ENCODE measurements around the gene KCNK18.

KCNK18 gene

DNA sequence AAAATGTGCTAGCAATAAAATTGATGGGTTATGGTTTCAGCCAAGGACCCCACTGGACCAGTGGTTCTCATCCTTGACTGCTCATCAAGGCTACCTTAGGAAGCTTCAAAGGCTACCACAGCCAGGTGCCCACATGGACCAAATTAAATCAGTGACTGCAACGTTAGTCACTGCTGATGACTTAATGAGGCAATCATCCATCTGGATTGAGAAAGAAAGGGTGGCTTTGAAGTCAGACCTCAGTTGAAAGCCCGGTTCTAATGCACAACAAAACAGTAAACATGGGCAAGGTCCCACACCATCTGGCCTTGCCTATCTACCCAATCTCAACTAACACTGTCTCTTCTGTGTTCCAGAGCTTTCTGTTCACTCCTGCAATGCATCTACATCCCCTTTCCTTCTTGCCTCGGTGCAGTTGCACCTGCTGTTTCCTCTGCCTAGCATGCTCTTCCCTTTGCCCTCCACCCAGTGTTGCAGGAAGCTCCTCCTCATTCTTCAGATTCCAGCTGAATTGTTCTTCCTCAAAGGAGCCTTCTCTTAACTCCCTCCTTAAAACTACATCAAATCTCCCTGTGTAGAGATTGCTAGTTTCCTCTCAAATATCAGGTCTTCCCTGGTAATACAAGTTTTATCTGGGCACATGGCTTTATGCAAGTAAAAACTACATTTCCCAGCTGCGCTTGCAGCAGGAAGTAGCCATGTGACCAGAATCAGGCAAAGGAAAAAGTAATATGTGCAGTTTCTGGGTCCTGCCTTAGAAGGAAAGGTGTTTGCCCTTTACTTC, 10.3 kb upstream of the KCNK18 start:
- Mint-ChIP-seq H3K4me3 (no peak overlapping the region), H3K36me3 (no peaks in the 10 kb centered on the region), H3K4me1 (ENCODE audit: low read depth) (no peaks in the 10 kb centered on the region), H3K27ac (no peak overlapping the region), H3K27me3 (peaks cover 4% of the 10 kb centered on the region), H3K9me3 (ENCODE audit: low read depth) (no peaks in the 10 kb centered on the region)

DNA sequence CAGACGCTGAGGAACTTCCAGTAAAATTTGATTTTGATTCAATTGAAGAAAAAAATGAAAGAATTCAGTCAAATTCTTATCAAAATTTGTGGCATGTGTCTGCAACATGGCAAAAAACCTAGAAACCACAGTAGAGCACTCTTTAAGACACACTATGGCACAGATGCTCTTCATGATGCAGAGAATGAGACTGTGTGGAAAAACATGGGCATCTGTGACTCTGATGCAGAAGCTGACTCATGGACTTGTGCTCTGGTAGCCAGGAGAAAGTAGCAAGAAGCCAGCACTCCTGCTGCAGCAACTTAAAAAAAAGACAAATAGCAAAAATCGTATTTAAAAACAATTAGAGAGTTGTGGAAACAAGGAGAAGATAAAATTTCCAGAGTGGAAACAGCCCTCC, 8.9 kb upstream of the KCNK18 start:
- H3K4me3 Mint-ChIP-seq, result no peak overlapping the region
- no peak overlapping the region for H3K27ac Mint-ChIP-seq
- H3K27me3 Mint-ChIP-seq, result no peaks in the 10 kb centered on the region
- H3K9me3 Mint-ChIP-seq (ENCODE audit: low read depth), result no peaks in the 10 kb centered on the region
- no peaks in the 10 kb centered on the region for H3K4me1 Mint-ChIP-seq (ENCODE audit: low read depth)
- H3K36me3 Mint-ChIP-seq, result no peaks in the 10 kb centered on the region

GRCh38 chr10:117189557-117189956, 7.7 kb upstream of the KCNK18 start:
- no peaks in the 10 kb centered on the region for H3K36me3 Mint-ChIP-seq
- H3K9me3 Mint-ChIP-seq (ENCODE audit: low read depth), result no peaks in the 10 kb centered on the region
- H3K27me3 Mint-ChIP-seq, result peaks cover 2% of the 10 kb centered on the region
- H3K4me3 Mint-ChIP-seq, result no peak overlapping the region
- H3K4me1 Mint-ChIP-seq (ENCODE audit: low read depth), result no peaks in the 10 kb centered on the region
- no peak overlapping the region for H3K27ac Mint-ChIP-seq

DNA sequence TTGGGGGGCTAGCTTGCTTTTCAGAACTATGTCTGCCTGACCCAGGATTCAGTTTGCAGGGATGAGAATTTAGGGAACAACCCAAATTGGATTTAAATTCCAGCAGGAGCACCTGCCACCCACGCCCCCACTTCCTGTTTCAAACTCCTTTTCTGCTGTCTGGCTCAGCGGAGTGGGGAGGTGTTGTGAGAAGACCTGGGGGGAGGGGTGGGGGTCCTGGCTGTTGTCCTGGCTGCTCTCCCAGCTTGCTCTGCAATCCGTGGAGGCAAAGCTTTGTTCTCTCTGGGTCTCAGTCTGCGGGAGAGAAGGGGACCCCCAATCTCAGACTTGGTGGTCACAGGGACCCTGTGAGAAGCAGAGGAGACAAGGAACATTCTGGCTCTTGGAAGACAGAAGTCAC, 799 bp downstream of the KCNK18 start:
- Mint-ChIP-seq H3K4me1 (ENCODE audit: low read depth) (no peaks in the 10 kb centered on the region), H3K4me3 (no peak overlapping the region), H3K27ac (no peak overlapping the region), H3K9me3 (ENCODE audit: low read depth) (no peaks in the 10 kb centered on the region), H3K27me3 (peaks cover 7% of the 10 kb centered on the region), H3K36me3 (no peaks in the 10 kb centered on the region)

- Mint-ChIP-seq H3K9me3 (ENCODE audit: low read depth) (no peaks in the 10 kb centered on the region), H3K4me3 (no peak overlapping the region), H3K36me3 (no peaks in the 10 kb centered on the region), H3K4me1 (ENCODE audit: low read depth) (no peaks in the 10 kb centered on the region), H3K27me3 (peaks cover 11% of the 10 kb centered on the region), H3K27ac (no peak overlapping the region)
Observed at GRCh38 chr10:117201826-117202225, 4.5 kb downstream of the KCNK18 start.

GRCh38 chr10:117204316-117204715, 7.0 kb downstream of the KCNK18 start:
- no peaks in the 10 kb centered on the region for H3K4me1 Mint-ChIP-seq (ENCODE audit: low read depth)
- no peak overlapping the region for H3K4me3 Mint-ChIP-seq
- H3K36me3 Mint-ChIP-seq, result no peaks in the 10 kb centered on the region
- H3K27ac Mint-ChIP-seq, result no peak overlapping the region
- no peaks in the 10 kb centered on the region for H3K9me3 Mint-ChIP-seq (ENCODE audit: low read depth)
- H3K27me3 Mint-ChIP-seq, result peaks cover 12% of the 10 kb centered on the region

GRCh38 chr10:117212176-117212575, 14.9 kb downstream of the KCNK18 start:
- Mint-ChIP-seq H3K4me1 (ENCODE audit: low read depth) (no peaks in the 10 kb centered on the region), H3K36me3 (no peaks in the 10 kb centered on the region), H3K27me3 (peaks cover 25% of the 10 kb centered on the region), H3K9me3 (ENCODE audit: low read depth) (peaks cover 17% of the 10 kb centered on the region), H3K4me3 (no peak overlapping the region), H3K27ac (no peak overlapping the region)

GRCh38 chr10:117214401-117214800, 17.1 kb downstream of the KCNK18 start:
- H3K27ac Mint-ChIP-seq, result no peak overlapping the region
- H3K4me3 Mint-ChIP-seq, result no peak overlapping the region
- H3K4me1 Mint-ChIP-seq (ENCODE audit: low read depth), result peaks cover 3% of the 10 kb centered on the region
- H3K36me3 Mint-ChIP-seq, result no peaks in the 10 kb centered on the region
- peaks cover 17% of the 10 kb centered on the region for H3K9me3 Mint-ChIP-seq (ENCODE audit: low read depth)
- H3K27me3 Mint-ChIP-seq, result peaks cover 27% of the 10 kb centered on the region

- H3K27ac Mint-ChIP-seq, result no peak overlapping the region
- peaks cover 23% of the 10 kb centered on the region for H3K27me3 Mint-ChIP-seq
- H3K4me1 Mint-ChIP-seq (ENCODE audit: low read depth), result peaks cover 3% of the 10 kb centered on the region
- H3K9me3 Mint-ChIP-seq (ENCODE audit: low read depth), result peaks cover 17% of the 10 kb centered on the region
- peak overlapping the region; percentile 66 for H3K4me3 Mint-ChIP-seq
- H3K36me3 Mint-ChIP-seq, result no peaks in the 10 kb centered on the region
Observed at GRCh38 chr10:117215079-117215478, 17.8 kb downstream of the KCNK18 start.

DNA sequence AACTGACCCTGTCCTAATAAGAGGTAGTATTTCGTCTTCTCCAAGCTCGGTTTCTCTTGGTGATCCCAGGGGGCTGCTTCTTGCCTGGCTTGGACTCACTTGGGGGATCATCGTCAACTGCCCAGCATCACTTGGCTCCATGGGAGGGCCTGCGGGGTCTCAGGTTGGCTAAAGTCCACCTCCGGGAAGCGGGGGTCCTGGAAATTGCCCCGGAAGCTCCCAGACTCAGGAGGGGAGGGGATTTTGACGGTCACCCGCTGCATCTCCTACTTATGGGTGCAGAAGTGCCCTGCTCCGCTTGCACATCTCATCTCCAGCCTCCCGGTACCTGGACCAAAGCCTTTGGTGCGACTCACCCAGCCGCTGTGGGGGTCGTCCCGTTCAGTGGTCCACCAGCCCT, 18.7 kb downstream of the KCNK18 start:
- Mint-ChIP-seq H3K27me3 (peaks cover 19% of the 10 kb centered on the region), H3K9me3 (ENCODE audit: low read depth) (peaks cover 17% of the 10 kb centered on the region), H3K36me3 (no peaks in the 10 kb centered on the region), H3K4me3 (peak overlapping the region; percentile 66), H3K4me1 (ENCODE audit: low read depth) (peaks cover 3% of the 10 kb centered on the region), H3K27ac (no peak overlapping the region)

DNA sequence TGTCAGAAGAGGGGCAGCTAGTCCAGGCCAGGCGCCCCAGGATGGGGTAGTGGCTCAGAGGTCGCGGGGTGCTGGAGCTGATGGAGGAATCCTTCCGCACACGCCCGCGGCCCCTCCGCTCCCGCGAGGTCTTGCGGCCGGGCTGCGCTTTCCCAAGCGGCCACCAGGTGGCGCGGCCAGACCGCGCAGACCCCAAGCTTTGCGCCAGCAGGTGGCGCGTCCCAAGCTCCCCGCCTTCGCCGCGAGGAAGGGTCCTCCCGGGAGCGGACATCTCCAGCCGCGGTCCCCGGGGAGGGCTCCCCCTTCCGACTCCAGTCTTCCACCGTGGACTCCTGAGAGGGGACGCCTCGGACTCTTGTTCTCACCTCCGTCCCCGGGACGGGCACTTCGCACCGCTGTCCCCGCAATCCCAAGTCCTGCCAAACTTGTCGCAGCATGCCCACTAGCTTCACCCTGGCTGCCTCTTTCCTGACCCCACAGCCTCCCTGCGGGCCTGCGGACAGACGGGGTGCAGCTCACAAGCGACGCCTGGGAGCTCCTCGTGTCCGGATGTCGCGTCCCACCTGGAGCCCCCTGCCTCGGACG, 19.4 kb downstream of the KCNK18 start:
- no peak overlapping the region for H3K27ac Mint-ChIP-seq

DNA sequence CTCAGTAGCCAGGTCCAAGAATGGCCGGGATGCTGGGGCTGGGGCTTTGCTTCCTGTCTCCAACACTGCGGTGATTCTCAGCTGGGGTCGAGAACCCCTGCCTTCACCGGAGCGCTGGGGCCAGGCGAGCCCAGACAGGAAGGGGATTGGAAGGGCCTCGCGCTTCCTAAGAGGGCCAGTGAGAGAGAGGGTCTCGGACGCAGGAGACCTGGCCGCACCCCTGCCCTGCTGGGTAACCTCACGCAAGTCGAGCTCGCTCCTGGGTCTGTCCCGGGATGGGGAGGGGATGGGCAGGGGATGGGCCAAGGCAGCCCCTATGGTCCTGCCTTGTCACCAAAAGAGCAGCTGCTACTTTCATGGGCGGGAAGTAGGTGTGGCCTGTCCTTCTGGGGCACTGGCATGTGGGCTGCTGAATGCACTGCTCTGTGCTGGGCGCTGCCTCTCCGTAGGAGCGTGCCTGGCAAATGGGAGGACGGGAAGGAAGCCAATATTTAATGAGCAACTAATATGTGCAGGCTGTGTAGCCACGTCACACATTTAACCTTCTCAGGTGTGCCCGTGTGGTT, 20.0 kb downstream of the KCNK18 start:
- peaks cover 16% of the 10 kb centered on the region for H3K27me3 Mint-ChIP-seq
- no peaks in the 10 kb centered on the region for H3K36me3 Mint-ChIP-seq
- H3K9me3 Mint-ChIP-seq (ENCODE audit: low read depth), result peaks cover 5% of the 10 kb centered on the region
- H3K4me1 Mint-ChIP-seq (ENCODE audit: low read depth), result peaks cover 3% of the 10 kb centered on the region
- H3K4me3 Mint-ChIP-seq, result peak overlapping the region; percentile 78
- no peak overlapping the region for H3K27ac Mint-ChIP-seq

More for the DNA sequence above, 19.4 kb downstream of the KCNK18 start:
- H3K4me3 Mint-ChIP-seq, result peak overlapping the region; percentile 78
- peaks cover 16% of the 10 kb centered on the region for H3K27me3 Mint-ChIP-seq
- peaks cover 3% of the 10 kb centered on the region for H3K4me1 Mint-ChIP-seq (ENCODE audit: low read depth)
- no peaks in the 10 kb centered on the region for H3K36me3 Mint-ChIP-seq
- H3K9me3 Mint-ChIP-seq (ENCODE audit: low read depth), result peaks cover 11% of the 10 kb centered on the region

- peaks cover 14% of the 10 kb centered on the region for H3K27me3 Mint-ChIP-seq
- H3K4me1 Mint-ChIP-seq (ENCODE audit: low read depth), result peaks cover 3% of the 10 kb centered on the region
- no peaks in the 10 kb centered on the region for H3K9me3 Mint-ChIP-seq (ENCODE audit: low read depth)
- H3K4me3 Mint-ChIP-seq, result no peak overlapping the region
- no peak overlapping the region for H3K27ac Mint-ChIP-seq
- H3K36me3 Mint-ChIP-seq, result no peaks in the 10 kb centered on the region
Observed at GRCh38 chr10:117218654-117219053, 21.4 kb downstream of the KCNK18 start.

DNA sequence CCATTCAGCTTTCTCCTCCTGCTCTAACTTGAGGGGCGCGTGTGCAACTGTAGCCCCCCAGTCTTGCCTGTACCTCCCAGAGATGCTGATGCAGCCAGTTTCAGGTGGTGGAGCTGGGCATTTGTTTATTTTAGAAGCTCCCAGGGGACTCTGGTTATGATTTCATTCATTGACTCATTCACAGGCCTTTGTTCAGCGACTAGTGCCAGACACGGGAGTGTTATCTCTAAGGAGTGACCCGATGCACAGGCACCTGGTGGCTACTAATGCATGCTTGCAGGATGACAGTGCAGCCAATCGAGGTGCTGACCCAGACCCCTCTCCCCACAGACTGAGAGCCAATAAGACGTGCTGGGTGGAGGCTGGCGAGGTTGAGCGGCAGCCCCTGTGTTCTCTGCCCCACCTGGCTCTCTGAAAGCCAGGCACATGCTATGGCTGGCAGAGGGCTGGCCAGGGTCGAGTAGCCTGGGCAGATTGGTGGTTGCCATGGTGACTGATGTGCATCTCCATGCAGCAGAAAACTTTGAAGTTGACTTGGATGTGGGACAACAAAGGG, 23.9 kb downstream of the KCNK18 start:
- H3K27ac Mint-ChIP-seq, result no peak overlapping the region
- H3K9me3 Mint-ChIP-seq (ENCODE audit: low read depth), result no peaks in the 10 kb centered on the region
- H3K27me3 Mint-ChIP-seq, result peaks cover 5% of the 10 kb centered on the region
- H3K36me3 Mint-ChIP-seq, result no peaks in the 10 kb centered on the region
- peaks cover 3% of the 10 kb centered on the region for H3K4me1 Mint-ChIP-seq (ENCODE audit: low read depth)
- no peak overlapping the region for H3K4me3 Mint-ChIP-seq

GRCh38 chr10:117222552-117222951, 25.3 kb downstream of the KCNK18 start:
- Mint-ChIP-seq H3K4me3 (no peak overlapping the region), H3K9me3 (ENCODE audit: low read depth) (no peaks in the 10 kb centered on the region), H3K4me1 (ENCODE audit: low read depth) (peaks cover 1% of the 10 kb centered on the region), H3K27ac (no peak overlapping the region), H3K36me3 (no peaks in the 10 kb centered on the region), H3K27me3 (peaks cover 3% of the 10 kb centered on the region)

All from activated naive CD8-positive, alpha-beta T cell (primary cell).